Measurements from ENCODE around the gene CCAR1.
"Not testable (repeated sequence)": the region's sequence is repeated elsewhere in the genome, so short reads cannot be mapped to it uniquely, and the experiment has no call there.

The CCAR1 gene

DNA sequence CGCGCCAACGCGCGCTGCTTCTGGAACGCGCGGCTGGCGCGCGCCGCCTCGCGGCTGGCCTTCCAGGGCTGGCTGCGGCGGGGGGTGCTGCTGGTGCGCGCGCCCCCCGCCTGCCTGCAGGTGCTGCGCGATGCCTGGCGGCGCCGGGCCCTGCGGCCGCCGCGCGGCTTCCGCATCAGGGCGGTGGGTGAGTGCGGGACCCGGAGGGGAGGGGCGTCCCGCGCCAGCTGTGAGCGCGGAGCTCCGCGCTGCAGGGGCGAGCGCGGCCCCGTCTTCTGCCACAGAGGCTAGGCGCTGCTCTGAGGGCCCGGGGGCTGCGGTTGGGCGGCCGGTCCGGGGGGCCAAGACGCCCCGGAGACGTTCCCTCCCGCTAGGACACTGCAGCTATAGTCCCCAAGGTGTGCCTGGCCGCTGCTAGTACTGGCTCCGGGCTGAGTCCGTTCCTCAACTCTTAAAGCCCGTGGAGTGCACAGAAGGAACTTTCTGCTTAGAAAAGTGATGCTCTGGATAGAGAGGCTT lies 107.1 kb downstream of the CCAR1 start:
- peak; percentile 30 for DNase-seq

DNA sequence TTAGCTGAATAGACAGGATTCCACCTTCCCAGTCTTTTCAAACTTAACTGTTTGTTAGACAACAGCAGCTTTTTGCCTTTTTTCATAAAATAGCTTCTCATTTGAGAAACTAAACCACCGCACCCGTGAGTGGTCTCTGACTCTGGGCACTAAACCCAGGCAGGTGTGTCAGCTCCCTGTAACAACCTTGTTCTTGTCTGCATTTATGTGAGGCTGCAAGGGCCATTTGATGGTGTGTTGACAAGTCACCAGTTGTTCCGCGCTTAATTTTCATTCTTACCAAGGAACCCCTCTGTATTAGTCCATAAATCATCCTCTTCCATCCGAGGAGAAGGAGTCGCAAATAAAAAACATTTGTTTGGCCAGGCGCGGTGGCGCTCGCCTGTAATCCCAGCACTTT lies 107.8 kb downstream of the CCAR1 start:
- DNase-seq: no peak

DNA sequence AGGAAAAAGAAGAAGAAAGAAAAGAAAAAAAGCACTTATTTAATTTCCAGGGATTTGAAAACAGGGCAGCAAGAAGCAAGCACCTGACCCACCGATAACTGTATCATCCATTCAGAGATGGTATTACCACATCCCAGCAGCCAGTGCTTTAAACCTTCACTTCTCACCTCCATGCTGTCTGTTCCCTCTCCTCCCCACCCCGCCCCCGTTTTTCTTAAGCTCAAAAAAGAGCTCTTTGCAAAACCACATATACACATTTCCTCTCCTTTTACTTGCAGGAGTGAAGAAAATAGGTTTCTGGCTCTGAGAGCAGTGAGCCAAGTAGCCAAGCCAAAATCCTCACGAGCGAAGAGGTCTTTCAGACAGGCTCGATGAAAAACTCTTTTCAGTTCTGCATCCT lies 108.5 kb downstream of the CCAR1 start:
- no peak for DNase-seq

DNA sequence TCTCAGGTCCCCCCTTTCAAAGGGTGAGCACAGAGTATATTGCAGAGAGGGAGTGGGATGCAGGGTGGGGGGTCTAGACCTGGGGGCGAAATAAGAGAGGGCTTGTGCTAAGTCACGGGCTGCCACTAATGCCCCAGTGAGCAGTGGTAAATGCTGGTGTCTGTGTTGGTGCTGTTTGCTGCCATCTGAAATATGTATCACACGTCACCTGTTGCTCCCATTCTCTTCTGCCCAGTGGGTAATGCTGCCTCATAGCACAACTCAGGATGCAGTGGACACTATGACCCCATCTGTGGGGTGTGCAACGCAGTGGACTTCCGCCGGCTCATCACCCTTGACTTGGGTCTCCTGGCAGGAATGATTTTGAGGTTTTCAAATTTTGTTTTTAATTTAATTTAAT lies 108.9 kb downstream of the CCAR1 start:
- no peak for DNase-seq

DNA sequence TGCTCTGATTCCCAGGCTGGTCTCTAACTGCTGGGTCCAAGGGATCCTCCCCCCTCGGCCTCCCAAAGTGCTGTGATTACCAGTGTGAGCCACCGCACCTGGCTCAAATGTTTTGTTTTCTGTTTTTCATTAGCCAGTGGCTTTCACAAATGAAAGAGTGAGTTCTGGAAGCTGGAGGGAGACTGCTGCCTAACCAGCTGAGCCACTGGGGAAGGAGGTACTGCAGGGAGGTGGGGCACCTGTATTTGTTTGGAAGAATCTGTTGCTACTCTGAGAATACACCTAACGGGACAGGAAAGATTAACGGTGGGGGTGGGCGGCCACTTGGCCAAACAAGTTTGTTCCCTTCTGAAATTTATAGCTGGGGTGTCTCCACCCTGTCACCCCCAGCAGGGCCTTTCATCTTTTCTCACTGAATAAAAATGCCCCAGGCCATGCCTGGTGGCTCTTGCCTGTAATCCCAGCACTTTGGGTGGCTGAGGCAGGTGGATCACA lies 111.0 kb downstream of the CCAR1 start:
- no peak for DNase-seq

DNA sequence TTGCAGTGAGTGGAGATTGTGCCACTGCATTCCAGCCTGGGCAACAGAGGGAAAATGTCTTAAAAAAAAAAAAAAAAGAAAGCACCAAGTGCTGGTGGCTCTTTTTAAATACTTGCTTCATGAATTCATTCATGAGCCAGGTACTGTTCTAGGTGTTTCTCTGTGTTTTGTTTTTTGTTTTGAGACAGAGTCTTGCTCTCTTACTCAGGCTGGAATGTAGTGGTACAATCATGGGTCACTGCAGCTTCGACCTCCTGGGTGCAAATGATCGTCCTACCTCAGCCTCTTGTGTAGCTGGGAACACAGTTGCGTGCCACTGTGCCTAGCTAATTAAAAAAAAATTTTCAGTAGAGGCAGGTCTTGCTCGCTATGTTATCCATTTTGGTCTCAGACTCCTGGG lies 111.6 kb downstream of the CCAR1 start:
- DNase-seq: no peak

DNA sequence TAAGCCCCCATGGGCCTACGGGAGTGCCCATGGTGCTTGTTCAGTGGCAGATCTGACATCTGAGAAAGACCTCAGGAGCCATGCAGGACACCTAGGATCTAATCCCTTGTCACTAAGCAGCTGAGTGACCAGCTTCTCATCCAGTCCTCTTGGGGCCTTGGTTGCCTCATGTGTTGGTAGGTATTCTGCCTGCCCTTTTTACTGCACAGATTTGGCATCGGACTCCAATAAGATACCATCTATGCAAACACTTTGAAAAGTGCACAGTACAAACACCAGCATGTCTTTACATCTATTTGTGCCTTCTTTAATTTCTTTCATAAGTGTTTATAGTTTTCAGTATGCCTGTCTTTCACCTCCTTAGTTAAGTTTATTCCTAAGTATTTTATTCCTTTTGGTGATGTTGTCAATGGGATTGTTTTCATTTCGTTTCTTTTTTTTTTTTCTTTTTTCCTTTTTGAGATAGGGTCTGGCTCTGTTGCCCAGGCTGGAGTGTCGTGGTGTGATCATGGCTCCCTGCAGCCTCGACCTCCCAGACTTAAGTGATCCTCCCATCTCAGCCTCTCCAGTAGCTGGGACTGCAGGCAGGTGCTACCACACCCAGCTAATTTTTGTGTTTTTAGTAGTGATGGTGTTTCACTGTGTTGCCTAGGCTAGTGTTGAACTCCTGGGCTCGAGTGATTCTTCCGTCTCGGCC lies 116.7 kb downstream of the CCAR1 start:
- DNase-seq: no peak

DNA sequence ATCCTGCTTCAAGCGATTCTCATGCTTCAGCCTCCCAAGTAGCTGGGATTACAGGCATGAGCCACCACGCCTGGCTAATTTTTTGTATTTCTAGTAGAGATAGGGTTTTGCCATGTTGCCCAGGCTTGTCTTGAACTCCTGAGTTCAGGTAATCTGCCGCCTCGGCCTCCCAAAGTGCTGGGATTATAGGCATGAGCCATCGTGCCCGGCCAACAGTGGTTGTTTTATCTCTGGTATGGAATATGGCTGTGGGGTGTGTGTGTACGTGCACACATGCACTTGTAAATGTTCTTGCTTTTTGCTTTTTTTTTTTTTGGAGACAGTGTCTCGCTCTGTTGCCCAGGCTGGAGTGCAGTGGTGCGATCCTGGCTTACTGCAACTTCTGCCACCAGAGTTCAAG lies 119.6 kb downstream of the CCAR1 start:
- not testable (repeated sequence) for DNase-seq

All from right hindlimb (tissue), 1 donor.